HepG2 (cell line): ENCODE measurements around the gene BPIFB2. TPM values are rescaled to one million over a fixed set of nuclear protein-coding genes. Genes with fewer than 3 reads are reported as not detected.

Experiments
- ATAC-seq: fragments of 200-7000 bp; cut with Tn5 transposase; 3 replicates; pipeline ENCODE4 v1.9.1; 2020; ENCODE audit warnings: mild to moderate bottlenecking, moderate library complexity
- BruUV-seq: library from RNA; stranded (reverse); fragments of 400-500 nt; replicated peaks from 2 replicates; lab custom pipeline; 2021; lab: Mats Ljungman, UMichigan
- CTCF ChIA-PET: fragments of 300-600 bp; formaldehyde crosslinking; extraction: SDS; loops from one replicate; lab custom pipeline; 2021; ENCODE audit warnings: low total read pairs, inconsistent platforms, low intra/inter-chr PET ratio; lab: Yijun Ruan, JAX
- POLR2A ChIA-PET: fragments of 350-600 bp; sonication (Branson Sonifier 250); formaldehyde crosslinking; loops from one replicate; lab custom pipeline; 2020; ENCODE audit warnings: antibody characterized with exemption, inconsistent platforms; lab: Yijun Ruan, JAX
- DNase-seq: peaks from one replicate; pipeline ENCODE4 v3.0.0-alpha.2; 2015; ENCODE audit warnings: low spot score
- FAIRE-seq: peaks from 3 replicates; lab custom pipeline; 2011; peaks lifted over from hg19 to GRCh38; lab: Jason Lieb, UNC
- H2AFZ ChIP-seq: one replicate; pipeline ENCODE4 v1.6.1; 2011; ENCODE audit warnings: low read length, inconsistent platforms
- H3K27ac ChIP-seq: fragments of 300-600 bp; 3 replicates; pipeline ENCODE4 v1.8.0; 2011; ENCODE audit warnings: mixed run types, mild to moderate bottlenecking, mixed read lengths, low read length, inconsistent platforms; ENCODE audit not compliant: insufficient read depth; ENCODE audit errors: extremely low read length
- H3K27me3 ChIP-seq, 2 experiments: fragments of 200-600 bp in 1 of 2; 2 replicates in 1 of 2; 3 replicates in 1 of 2; pipeline versions ENCODE4 v1.6.0 to v1.8.0; 2011; ENCODE audit warnings: low read length in 2 of 2, mild to moderate bottlenecking in 2 of 2, moderate library complexity in 2 of 2, inconsistent platforms in 1 of 2; ENCODE audit not compliant: insufficient read depth in 2 of 2, control insufficient read depth in 1 of 2
- H3K36me3 ChIP-seq, 2 experiments: fragments of 200-600 bp in 1 of 2; replicated peaks in 1 of 2; 2 replicates in 1 of 2; 3 replicates in 1 of 2; pipeline versions ENCODE4 v1.5.1 to v1.8.0; 2011; ENCODE audit warnings: low read length in 2 of 2, inconsistent platforms in 1 of 2; ENCODE audit not compliant: insufficient read depth in 2 of 2, control insufficient read depth in 1 of 2
- H3K4me1 ChIP-seq: 2 replicates; pipeline ENCODE4 v1.5.1; 2012; ENCODE audit warnings: low read length, inconsistent platforms; ENCODE audit not compliant: insufficient read depth
- H3K4me2 ChIP-seq: 2 replicates; pipeline ENCODE4 v1.6.0; 2011; ENCODE audit warnings: low read depth, low read length, inconsistent platforms
- H3K4me3 ChIP-seq, 3 experiments: fragments of 200-600 bp in 1 of 3; sonication (generic), shearing (Covaris generic) in 1 of 3; replicated peaks in 1 of 3; 2 replicates each; pipeline ENCODE4 v1.5.1; 2011 to 2016; ENCODE audit warnings: low read length in 3 of 3, inconsistent platforms in 2 of 3, low read depth in 2 of 3, mild to moderate bottlenecking in 2 of 3, control low read depth in 1 of 3, mixed read lengths in 1 of 3; ENCODE audit not compliant: insufficient read depth in 1 of 3
- H3K79me2 ChIP-seq: one replicate; pipeline ENCODE4 v1.6.1; 2011; ENCODE audit warnings: low read length, inconsistent platforms; ENCODE audit not compliant: insufficient read depth
- H3K9ac ChIP-seq: 2 replicates; pipeline ENCODE4 v1.6.0; 2011; ENCODE audit warnings: mild to moderate bottlenecking, low read depth, low read length, inconsistent platforms; ENCODE audit not compliant: insufficient read depth
- H3K9me3 ChIP-seq: 2 replicates; pipeline ENCODE4 v1.5.1; 2012; ENCODE audit warnings: mild to moderate bottlenecking, low read length
- H4K20me1 ChIP-seq: 2 replicates; pipeline ENCODE4 v1.6.0; 2011; ENCODE audit warnings: inconsistent platforms, mild to moderate bottlenecking, low read length, moderate library complexity; ENCODE audit not compliant: insufficient read depth
- GABPA ChIP-seq, 2 experiments: IDR thresholded peaks; 2 replicates each; pipeline ENCODE4 v1.6.1; 2011 to 2016; ENCODE audit warnings: low read depth in 2 of 2, low read length in 1 of 2, missing biosample characterization in 1 of 2, missing genetic modification characterization in 1 of 2
- GPN1 ChIP-seq: sonication (generic); formaldehyde crosslinking; IDR thresholded peaks from 2 replicates; pipeline ENCODE4 v1.5.1; 2020; ENCODE audit warnings: missing genetic modification reagents, borderline replicate concordance
- NPAS2 ChIP-seq: sonication (generic); formaldehyde crosslinking; IDR thresholded peaks from 2 replicates; pipeline ENCODE4 v1.8.0; 2022; ENCODE audit warnings: mild to moderate bottlenecking, missing genetic modification reagents, borderline replicate concordance
- NR2F1 ChIP-seq, 2 experiments: fragments of 450-650 bp in 1 of 2; formaldehyde crosslinking in 1 of 2; IDR thresholded peaks; 2 replicates each; pipeline versions ENCODE4 v1.5.0 to v1.6.1; 2016 to 2020; ENCODE audit warnings: mild to moderate bottlenecking in 1 of 2, missing compliant biosample characterization in 1 of 2, missing genetic modification reagents in 1 of 2, moderate library complexity in 1 of 2
- SIX1 ChIP-seq: sonication (generic); formaldehyde crosslinking; IDR thresholded peaks from 2 replicates; pipeline ENCODE4 v1.4.0; 2020; ENCODE audit warnings: missing genetic modification reagents, borderline replicate concordance
- TAF1 ChIP-seq: sonication (generic); formaldehyde crosslinking; IDR thresholded peaks from 2 replicates; pipeline ENCODE4 v1.4.0; 2020; ENCODE audit warnings: missing genetic modification reagents
- ZBTB42 ChIP-seq: sonication (generic); formaldehyde crosslinking; IDR thresholded peaks from 2 replicates; pipeline ENCODE4 v1.5.0; 2020; ENCODE audit warnings: mild to moderate bottlenecking, missing genetic modification reagents
- ZNF12 ChIP-seq: sonication (generic); formaldehyde crosslinking; IDR thresholded peaks from 2 replicates; pipeline ENCODE4 v1.5.0; 2020; ENCODE audit warnings: missing genetic modification reagents
- ZNF260 ChIP-seq: sonication (generic); formaldehyde crosslinking; IDR thresholded peaks from 2 replicates; pipeline ENCODE4 v1.4.0; 2020; ENCODE audit warnings: missing genetic modification reagents, low read depth, mild to moderate bottlenecking, borderline replicate concordance
- ZNF564 ChIP-seq: sonication (generic); formaldehyde crosslinking; IDR thresholded peaks from 2 replicates; pipeline ENCODE4 v1.8.1; 2023; ENCODE audit warnings: mild to moderate bottlenecking, missing genetic modification reagents
- ZNF569 ChIP-seq: sonication (generic); formaldehyde crosslinking; IDR thresholded peaks from 2 replicates; pipeline ENCODE4 v1.5.0; 2020; ENCODE audit warnings: mild to moderate bottlenecking, missing genetic modification reagents, moderate library complexity, borderline replicate concordance
- ZNF670 ChIP-seq: sonication (generic); formaldehyde crosslinking; IDR thresholded peaks from 2 replicates; pipeline ENCODE4 v1.8.0; 2022; ENCODE audit warnings: mild to moderate bottlenecking, missing genetic modification reagents, borderline replicate concordance
- ZNF772 ChIP-seq: sonication (generic); formaldehyde crosslinking; IDR thresholded peaks from 2 replicates; pipeline ENCODE4 v1.5.0; 2020; ENCODE audit warnings: mild to moderate bottlenecking, missing genetic modification reagents
- ZNF773 ChIP-seq: sonication (generic); formaldehyde crosslinking; IDR thresholded peaks from 2 replicates; pipeline ENCODE4 v1.4.0; 2020; ENCODE audit warnings: missing genetic modification reagents, borderline replicate concordance
- ZNF775 ChIP-seq: sonication (generic); formaldehyde crosslinking; IDR thresholded peaks from 2 replicates; pipeline ENCODE4 v1.4.0; 2020; ENCODE audit warnings: missing genetic modification reagents, mild to moderate bottlenecking, moderate library complexity, borderline replicate concordance
- ZSCAN12 ChIP-seq: sonication (generic); formaldehyde crosslinking; IDR thresholded peaks from 2 replicates; pipeline ENCODE4 v1.9.0; 2021; ENCODE audit warnings: mild to moderate bottlenecking, missing genetic modification reagents
- in situ Hi-C: cut with HindIII; loops from 2 replicates; pipeline ENCODE4 v1.10.0; 2017; ENCODE audit warnings: low pct_unique_long_range_greater_than_20kb; ENCODE audit not compliant: extremely low pct_ligation_motif_present
- intact Hi-C: fragments of 100-400 bp; cut with micrococcal nuclease; formaldehyde crosslinking; loops from one replicate; pipeline ENCODE4 v1.10.0; 2022; ENCODE audit not compliant: unreplicated experiment
- polyA plus RNA-seq, 8 experiments: library from polyadenylated mRNA; depleted of rRNA in 3 of 8; stranded (reverse) in 7 of 8; unstranded in 1 of 8; fragments of >200 nt; fragmentation: Illumina TruSeq in 4 of 8; extraction: Trizol in 4 of 8; gene quantifications; 2 replicates each; pipeline versions ENCODE4 v1.2.1 to v1.2.3, GENCODE V29; 2011 to 2016; ENCODE audit warnings: low read depth in 4 of 8, missing spikeins in 1 of 8, mixed read lengths in 1 of 8; ENCODE audit not compliant: insufficient read depth in 1 of 8
- total RNA-seq, 5 experiments: library from RNA; depleted of rRNA; stranded (reverse); fragments of >200 nt; fragmentation: Illumina TruSeq; extraction: Trizol; gene quantifications; 2 replicates each; pipeline ENCODE4 v1.2.3, GENCODE V29; 2016; ENCODE audit warnings: low read depth in 1 of 5
- TF ChIP-seq, protein P1 (sequence below): sonication (generic); formaldehyde crosslinking; IDR thresholded peaks from 2 replicates; pipeline ENCODE4 v1.8.0; 2022; ENCODE audit warnings: mild to moderate bottlenecking, missing genetic modification reagents, moderate library complexity
- TF ChIP-seq, protein P2 (sequence below): sonication (generic); formaldehyde crosslinking; conservative IDR thresholded peaks from 2 replicates; pipeline ENCODE4 v1.8.0; 2022; ENCODE audit warnings: low read depth, missing genetic modification reagents
- TF ChIP-seq, protein P3 (sequence below): sonication (generic); formaldehyde crosslinking; IDR thresholded peaks from 2 replicates; pipeline ENCODE4 v1.8.0; 2022; ENCODE audit warnings: mild to moderate bottlenecking, missing genetic modification reagents; ENCODE audit not compliant: insufficient replicate concordance

BPIFB2 gene
- total and polyA plus RNA-seq, 2 of the 13 experiments (the other 11 are each of a cell fraction or from before 2014, with no cell fraction given): 54.5 to 902 TPM

- TF ChIP-seq ZSCAN12 (CRISPR knock-in tag): no peak
- TF ChIP-seq, protein P1, sequence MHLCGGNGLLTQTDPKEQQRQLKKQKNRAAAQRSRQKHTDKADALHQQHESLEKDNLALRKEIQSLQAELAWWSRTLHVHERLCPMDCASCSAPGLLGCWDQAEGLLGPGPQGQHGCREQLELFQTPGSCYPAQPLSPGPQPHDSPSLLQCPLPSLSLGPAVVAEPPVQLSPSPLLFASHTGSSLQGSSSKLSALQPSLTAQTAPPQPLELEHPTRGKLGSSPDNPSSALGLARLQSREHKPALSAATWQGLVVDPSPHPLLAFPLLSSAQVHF (CRISPR knock-in tag): no peak
- peak; percentile 92 for TF ChIP-seq ZNF670 (CRISPR knock-in tag)
- TF ChIP-seq NPAS2 (CRISPR knock-in tag): peak; percentile 19; the same call in 1 of the 2 replicates
- TF ChIP-seq GABPA (IDR thresholded peaks at IDR 0.05; ENCODE audit: low read depth, low read length): no peak
- no peak for TF ChIP-seq GABPA (CRISPR knock-in tag; IDR thresholded peaks at IDR 0.05; ENCODE audit: low read depth)
- no peak; the same call in 1 of the 2 replicates for TF ChIP-seq ZNF12
These were observed at the start of gene BPIFB2 (continued) for GRCh38 chr20:33007376-33008335.

GRCh38 chr20:32958574-32958973 lies 48.9 kb upstream of the BPIFB2 start:
- in situ Hi-C loops (no loop called here), intact Hi-C loops (no loop called here)
- no peak overlapping the region for H3K9ac ChIP-seq
- DNase-seq: no peak
- H3K4me3 ChIP-seq: no peak overlapping the region
- CTCF ChIA-PET: no interaction called here
- no peak for ATAC-seq
- no peak for FAIRE-seq
- peaks cover 7% of the 10 kb centered on the region; the same call in 1 of the 2 replicates for H3K4me1 ChIP-seq
- H2AFZ ChIP-seq: no peak overlapping the region
- no peaks in the 10 kb centered on the region for H4K20me1 ChIP-seq
- H3K27me3 ChIP-seq: peaks cover 15 to 51% of the 10 kb centered on the region in 2 experiments
- peaks cover 6% of the 10 kb centered on the region; the same call in 1 of the 2 replicates for H3K9me3 ChIP-seq
- H3K27ac ChIP-seq: no peak overlapping the region
- H3K4me2 ChIP-seq: no peak overlapping the region
- BruUV-seq: no TSS peak
- no peaks in the 10 kb centered on the region for H3K36me3 ChIP-seq
- POLR2A ChIA-PET: no interaction called here
- no peaks in the 10 kb centered on the region for H3K79me2 ChIP-seq
- TF ChIP-seq ZNF564 (no peak), SIX1 (CRISPR knock-in tag) (no peak), NR2F1 (CRISPR knock-in tag; IDR thresholded peaks at IDR 0.05) (no peak), GPN1 (CRISPR knock-in tag) (no peak), ZNF773 (CRISPR knock-in tag) (no peak), ZBTB42 (CRISPR knock-in tag) (no peak), TAF1 (CRISPR knock-in tag) (no peak), ZNF772 (CRISPR knock-in tag) (no peak), ZNF569 (CRISPR knock-in tag) (no peak), ZNF260 (CRISPR knock-in tag) (no peak), ZNF775 (CRISPR knock-in tag) (no peak)
- TF ChIP-seq, protein P2, sequence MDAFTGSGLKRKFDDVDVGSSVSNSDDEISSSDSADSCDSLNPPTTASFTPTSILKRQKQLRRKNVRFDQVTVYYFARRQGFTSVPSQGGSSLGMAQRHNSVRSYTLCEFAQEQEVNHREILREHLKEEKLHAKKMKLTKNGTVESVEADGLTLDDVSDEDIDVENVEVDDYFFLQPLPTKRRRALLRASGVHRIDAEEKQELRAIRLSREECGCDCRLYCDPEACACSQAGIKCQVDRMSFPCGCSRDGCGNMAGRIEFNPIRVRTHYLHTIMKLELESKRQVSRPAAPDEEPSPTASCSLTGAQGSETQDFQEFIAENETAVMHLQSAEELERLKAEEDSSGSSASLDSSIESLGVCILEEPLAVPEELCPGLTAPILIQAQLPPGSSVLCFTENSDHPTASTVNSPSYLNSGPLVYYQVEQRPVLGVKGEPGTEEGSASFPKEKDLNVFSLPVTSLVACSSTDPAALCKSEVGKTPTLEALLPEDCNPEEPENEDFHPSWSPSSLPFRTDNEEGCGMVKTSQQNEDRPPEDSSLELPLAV (CRISPR knock-in tag): no peak
- TF ChIP-seq, protein P3, sequence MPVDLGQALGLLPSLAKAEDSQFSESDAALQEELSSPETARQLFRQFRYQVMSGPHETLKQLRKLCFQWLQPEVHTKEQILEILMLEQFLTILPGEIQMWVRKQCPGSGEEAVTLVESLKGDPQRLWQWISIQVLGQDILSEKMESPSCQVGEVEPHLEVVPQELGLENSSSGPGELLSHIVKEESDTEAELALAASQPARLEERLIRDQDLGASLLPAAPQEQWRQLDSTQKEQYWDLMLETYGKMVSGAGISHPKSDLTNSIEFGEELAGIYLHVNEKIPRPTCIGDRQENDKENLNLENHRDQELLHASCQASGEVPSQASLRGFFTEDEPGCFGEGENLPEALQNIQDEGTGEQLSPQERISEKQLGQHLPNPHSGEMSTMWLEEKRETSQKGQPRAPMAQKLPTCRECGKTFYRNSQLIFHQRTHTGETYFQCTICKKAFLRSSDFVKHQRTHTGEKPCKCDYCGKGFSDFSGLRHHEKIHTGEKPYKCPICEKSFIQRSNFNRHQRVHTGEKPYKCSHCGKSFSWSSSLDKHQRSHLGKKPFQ (CRISPR knock-in tag): no peak
